HG02973 (cell line): ENCODE results near the gene CTNND2.
"Not testable (repeated sequence)": the region's sequence is repeated elsewhere in the genome, so short reads cannot be mapped to it uniquely, and the experiment has no call there.

Experiments used
- ATAC-seq: cut with Tn5 transposase; IDR thresholded peaks from one replicate; pipeline ENCODE4 v1.9.1; 2021; ENCODE audit warnings: moderate library complexity; ENCODE audit not compliant: unreplicated experiment

Gene CTNND2

GRCh38 chr5:11482011-11482410 is 422.2 kb downstream of the CTNND2 start:
- no peak for ATAC-seq

- ATAC-seq, result no peak
Measured at GRCh38 chr5:11477786-11478185, 426.5 kb downstream of the CTNND2 start.

DNA sequence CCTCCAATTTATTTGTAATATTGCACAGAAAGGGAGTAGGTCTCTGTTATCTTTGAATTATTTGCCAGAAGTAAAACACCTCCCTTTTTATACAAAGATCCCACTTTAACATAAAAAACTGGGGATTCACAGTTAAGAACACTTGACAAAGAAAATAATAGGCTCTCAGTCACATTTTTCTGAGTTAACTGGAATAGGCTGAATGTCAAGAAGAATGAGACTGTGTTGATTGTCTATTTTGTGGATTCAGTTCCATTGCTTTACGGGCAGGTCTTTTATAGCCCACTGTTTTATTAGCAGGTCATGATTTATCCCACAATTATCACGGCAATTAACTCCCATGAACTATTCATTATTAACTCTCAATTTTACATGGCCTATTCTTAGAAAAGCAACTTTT is 427.4 kb downstream of the CTNND2 start:
- no peak for ATAC-seq

DNA sequence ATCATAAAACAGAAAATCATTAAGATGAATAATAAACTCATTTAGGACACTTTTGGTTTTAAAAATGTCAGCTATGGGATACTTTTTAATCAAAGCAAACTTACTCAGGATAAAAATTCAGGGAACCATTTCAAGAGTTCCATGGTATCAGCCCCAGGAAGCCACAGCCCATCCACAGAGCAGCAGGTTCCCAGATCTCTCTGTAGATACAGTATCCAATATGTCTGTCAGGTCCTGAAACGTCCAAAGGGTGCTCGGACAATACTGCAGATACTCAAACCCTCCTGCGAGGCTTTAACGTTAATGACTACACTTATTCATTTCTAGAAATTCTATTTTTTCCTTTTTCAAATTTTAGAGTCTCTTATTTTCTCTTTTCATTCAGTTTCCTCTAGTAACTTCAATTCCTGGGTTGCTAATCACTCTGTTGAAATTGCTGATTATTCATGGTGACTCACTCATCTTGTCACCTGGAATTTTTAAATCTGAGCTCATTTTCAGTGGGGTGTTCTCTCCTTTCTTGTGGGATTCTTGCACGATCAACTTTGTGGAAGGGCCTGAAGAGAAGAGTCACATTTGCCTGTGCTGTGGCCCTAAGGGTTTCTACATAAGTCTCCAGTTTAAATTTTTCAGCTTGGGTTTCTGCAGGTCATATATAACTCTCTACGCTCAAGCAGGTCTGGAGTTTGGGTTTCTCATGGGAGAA is 435.8 kb downstream of the CTNND2 start:
- ATAC-seq, result no peak

GRCh38 chr5:11467588-11467987 is 436.7 kb downstream of the CTNND2 start:
- no peak for ATAC-seq

GRCh38 chr5:11459716-11460115 is 444.5 kb downstream of the CTNND2 start:
- ATAC-seq, result no peak

DNA sequence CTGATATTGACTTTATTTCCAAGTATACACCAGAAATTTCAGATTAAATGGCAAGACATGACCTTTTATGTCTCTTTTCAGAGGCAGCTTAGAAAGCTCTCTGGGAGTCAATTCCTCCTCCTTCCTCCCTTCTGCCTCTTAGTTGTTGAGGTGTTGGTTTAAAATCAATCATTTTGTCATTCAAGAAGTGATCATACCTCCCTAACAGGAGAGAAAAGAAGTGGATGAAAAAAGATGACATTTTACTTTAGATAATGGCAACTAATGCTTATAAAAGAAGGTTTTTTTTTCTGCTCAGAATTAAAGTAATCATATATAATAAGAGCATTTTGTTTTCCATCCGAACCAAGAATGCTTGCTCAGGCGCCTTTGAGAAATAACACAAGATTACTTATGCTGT is 448.7 kb downstream of the CTNND2 start:
- ATAC-seq, result no peak

GRCh38 chr5:11452852-11453251 is 451.4 kb downstream of the CTNND2 start:
- ATAC-seq, result no peak

DNA sequence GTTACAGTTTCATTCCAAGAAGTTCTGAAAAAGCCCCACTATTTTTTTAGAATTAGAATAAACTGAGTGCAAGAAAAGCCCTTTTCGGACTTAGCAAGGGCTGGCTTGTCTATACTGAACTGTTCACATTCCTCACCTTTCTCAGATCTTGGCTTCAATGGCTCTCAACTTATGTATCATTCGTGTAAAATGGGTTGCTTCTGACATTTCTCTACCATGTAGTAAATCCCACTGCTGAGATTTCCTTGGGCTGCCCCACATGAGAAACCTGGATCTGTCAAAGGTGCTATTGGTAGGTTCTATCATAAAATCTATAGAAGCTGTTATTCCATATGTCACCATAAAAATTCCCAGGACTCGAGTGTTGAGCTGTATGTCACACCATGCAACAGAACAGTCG is 454.3 kb downstream of the CTNND2 start:
- no peak for ATAC-seq

DNA sequence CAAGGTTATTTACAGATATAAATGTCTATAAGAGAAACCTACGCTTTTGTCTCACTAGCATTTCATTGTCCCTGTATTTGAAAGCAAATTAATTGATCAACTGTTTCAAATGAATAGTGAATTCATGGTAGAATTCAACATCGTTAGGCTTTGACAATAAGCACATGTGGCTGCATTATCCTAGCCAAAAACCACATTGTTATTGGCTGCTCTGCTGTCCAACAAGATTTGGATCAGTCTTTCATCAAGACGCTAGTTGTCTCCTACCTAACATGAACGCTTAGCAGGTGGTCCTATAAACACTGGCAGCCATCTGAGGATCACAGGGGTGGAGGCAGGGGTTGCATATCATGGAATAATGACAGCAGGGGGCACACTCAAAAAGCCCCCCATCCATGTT is 455.0 kb downstream of the CTNND2 start:
- no peak for ATAC-seq

DNA sequence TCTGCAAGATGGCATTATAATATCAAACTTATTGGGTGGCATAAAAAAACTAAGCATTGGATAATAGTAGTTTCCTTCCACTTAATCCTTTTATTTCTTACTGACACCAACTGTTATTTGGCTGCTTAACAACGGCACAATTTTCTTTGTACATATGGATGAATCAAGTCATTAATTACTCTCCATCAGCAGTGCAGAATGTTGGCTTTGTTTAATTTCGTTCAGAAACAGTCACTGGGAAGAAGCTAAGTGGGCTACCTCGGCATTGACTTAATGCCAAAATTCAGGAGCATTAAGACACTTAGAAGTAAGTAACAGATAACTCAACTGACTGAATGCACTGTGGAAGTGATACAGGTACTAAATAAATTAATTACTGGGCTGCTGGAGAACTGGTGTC is 460.4 kb downstream of the CTNND2 start:
- no peak for ATAC-seq

GRCh38 chr5:11432116-11432515 is 472.1 kb downstream of the CTNND2 start:
- ATAC-seq, result no peak

DNA sequence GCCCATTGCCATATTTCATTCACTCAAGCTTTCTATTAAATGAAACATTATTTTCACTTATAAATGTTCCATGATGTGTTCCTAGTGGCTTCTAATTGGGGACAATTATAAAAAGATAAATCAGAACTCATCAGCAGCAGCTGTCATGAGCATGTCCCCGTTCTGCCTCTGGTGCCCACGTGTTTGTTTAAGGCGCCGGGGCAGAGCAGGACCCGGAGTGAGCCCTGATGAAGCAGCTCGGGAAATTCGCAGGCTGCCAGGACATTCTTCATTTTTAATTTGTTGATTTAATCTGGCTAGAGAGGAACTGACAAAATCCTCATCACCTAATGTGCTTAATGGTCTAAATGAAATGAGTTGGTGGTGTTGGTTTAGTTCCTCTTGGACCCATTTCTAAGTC is 475.0 kb downstream of the CTNND2 start:
- ATAC-seq, result no peak

DNA sequence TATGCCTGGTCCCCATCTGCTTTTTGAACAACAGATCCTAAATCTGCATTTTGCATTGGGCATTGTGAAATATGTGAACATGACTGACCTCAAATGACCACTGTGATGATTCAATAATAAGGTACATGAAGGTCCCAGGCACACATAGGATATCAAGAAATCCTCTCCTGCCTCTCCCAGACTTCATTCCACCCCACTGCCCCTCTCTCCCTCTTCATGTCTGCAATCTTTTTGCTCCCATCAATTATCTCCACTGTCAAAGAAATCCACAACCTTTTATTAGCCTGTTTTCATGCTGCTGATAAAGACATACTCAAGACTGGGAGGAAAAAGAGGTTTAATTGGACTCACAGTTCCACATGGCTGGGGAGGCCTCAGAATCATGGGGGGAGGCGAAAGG is 476.7 kb downstream of the CTNND2 start:
- no peak for ATAC-seq

- no peak for ATAC-seq
Measured at GRCh38 chr5:11426442-11426841, 477.8 kb downstream of the CTNND2 start.

GRCh38 chr5:11422342-11422741 is 481.9 kb downstream of the CTNND2 start:
- no peak for ATAC-seq

GRCh38 chr5:11420969-11421368 is 483.3 kb downstream of the CTNND2 start:
- no peak for ATAC-seq

DNA sequence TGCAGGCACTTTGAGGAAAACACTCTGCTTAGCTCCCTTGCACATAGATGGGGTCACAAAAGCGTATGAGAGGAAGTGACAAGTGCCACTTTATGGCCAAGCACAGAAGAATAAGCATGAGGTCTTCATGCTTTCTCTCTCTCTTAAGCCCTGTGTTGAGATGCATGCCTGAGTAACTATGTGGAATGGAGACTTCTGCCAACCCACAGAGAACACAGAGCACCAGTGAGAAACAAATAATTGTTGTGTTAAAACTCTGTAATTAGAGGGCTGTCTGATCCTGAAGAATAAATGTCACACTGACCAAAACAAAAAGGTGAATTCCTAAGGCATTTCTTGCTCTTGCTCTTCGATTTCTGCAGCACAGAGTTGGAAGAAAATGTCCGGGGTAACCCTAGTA is 488.5 kb downstream of the CTNND2 start:
- no peak for ATAC-seq

GRCh38 chr5:11414732-11415131 is 489.5 kb downstream of the CTNND2 start:
- ATAC-seq, result not testable (repeated sequence)

- no peak for ATAC-seq
Measured at GRCh38 chr5:11411621-11412020, 492.6 kb downstream of the CTNND2 start.

DNA sequence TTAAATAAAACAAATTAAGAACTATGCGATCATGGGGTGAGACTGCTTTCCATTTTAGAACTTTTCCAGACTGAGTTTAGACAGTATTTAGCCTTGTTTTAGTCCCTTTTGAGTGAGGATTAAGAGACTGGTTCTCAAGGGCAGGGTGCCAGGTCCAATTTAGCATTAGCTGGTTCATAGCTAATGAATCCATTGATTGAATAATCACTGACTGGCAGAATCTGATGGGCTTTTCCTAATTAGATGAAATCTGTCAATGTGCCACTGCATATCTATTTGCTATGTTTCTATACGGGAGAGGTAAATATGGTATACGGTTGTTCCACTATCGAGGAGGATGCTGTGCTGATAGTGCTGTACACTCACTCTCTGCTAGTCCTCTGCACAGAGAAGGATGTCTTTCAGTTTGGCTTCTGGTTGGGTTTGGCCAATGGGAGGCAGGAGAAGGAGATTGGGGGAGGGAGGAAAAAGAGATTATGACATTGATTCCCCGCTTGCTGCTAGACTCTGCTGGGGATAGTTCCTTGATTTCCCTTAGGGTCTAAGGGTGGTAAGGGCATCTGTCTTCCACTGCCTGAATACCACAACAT is 496.6 kb downstream of the CTNND2 start:
- ATAC-seq, result no peak

DNA sequence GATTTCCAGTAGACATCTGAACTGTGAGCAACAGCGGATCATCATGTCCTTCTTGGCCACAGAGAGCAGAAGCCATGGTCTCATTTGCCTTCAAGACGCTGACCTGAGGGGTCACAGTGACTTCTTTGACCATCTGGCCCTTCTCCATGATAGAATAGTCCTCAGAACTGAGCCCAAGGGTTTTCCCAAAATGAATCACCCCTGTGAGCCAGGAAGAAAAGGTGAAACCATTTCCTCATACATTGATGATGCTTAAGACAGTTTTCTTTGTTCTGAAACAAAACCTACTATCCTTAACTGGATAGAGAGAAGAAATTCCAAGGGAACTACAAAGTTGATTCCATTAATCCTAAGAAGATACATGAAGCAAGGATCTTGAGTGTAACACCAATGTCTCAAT is 503.9 kb downstream of the CTNND2 start:
- ATAC-seq, result no peak

GRCh38 chr5:11398728-11399127 is 505.5 kb downstream of the CTNND2 start:
- no peak for ATAC-seq
